Pancreas (tissue), 10 donors: ENCODE results near the gene TMEM209. TPM values are rescaled to one million over a fixed set of nuclear protein-coding genes. Genes with fewer than 3 reads are reported as not detected.
A peak's percentile ranks its signal among the peaks of the same experiment; 100 is the strongest.

ENCODE experiments used
- ATAC-seq, 4 donors: fragments of 200-7000 bp; cut with Tn5 transposase; one replicate each; pipeline versions ENCODE4 v1.8.0 to v1.9.1; 2020; ENCODE audit warnings: mild to moderate bottlenecking in 4 of 4, moderate library complexity in 4 of 4
- DNase-seq, 6 donors: peaks; one replicate each; pipeline ENCODE4 v3.0.0-alpha.2; 2020
- FAIRE-seq: peaks from 2 replicates; lab custom pipeline; 2012; peaks lifted over from hg19 to GRCh38; lab: Jason Lieb, UNC
- H3K27ac ChIP-seq, 4 donors: fragments of 200-600 bp; sonication (generic); 1 replicate in 3 of 4; 2 replicates in 1 of 4; pipeline versions ENCODE4 v1.5.0 to v1.8.0; 2020
- H3K27me3 ChIP-seq, 4 donors: fragments of 200-600 bp; one replicate each; pipeline ENCODE4 v1.8.0; 2021
- H3K36me3 ChIP-seq, 3 donors: fragments of 200-600 bp; sonication (generic) in 1 of 3; one replicate each; pipeline versions ENCODE4 v1.5.0 to v1.8.0; 2020 to 2021
- H3K4me1 ChIP-seq, 3 donors: fragments of 200-600 bp; one replicate each; pipeline ENCODE4 v1.8.0; 2021
- H3K4me3 ChIP-seq, 4 donors: fragments of 200-600 bp; sonication (generic) in 2 of 4; one replicate each; pipeline versions ENCODE4 v1.5.0 to v1.8.0; 2020 to 2021
- H3K9me3 ChIP-seq, 4 donors: fragments of 200-600 bp; one replicate each; pipeline ENCODE4 v1.8.0; 2021
- WGBS, 2 donors: extraction: QIAGEN DNeasy Blood & Tissue Kit; methylation state at CpG; one replicate each; pipeline ENCODE4 v1.1.7; 2013; 5-methylcytosine and 5-hydroxymethylcytosine counted together
- intact Hi-C, 3 donors: fragments of 100-400 bp; cut with DNase I; formaldehyde crosslinking; loops; one replicate each; pipeline versions ENCODE4 v1.11.1 to v1.14.2; 2022
- polyA plus RNA-seq, 2 donors: library from polyadenylated mRNA; stranded (reverse); fragments of 200-250 nt; gene quantifications; one replicate each; pipeline ENCODE4 v1.2.3, GENCODE V29; 2013
- total RNA-seq, 6 donors: library from RNA; stranded (reverse); fragmentation: NEBNext Ultra II Directional in 4 of 6; extraction: Animal tissue kit (Norgen Biotek cat#: 25700) in 4 of 6; gene quantifications; one replicate each; pipeline versions ENCODE4 v1.2.1 to v1.2.4, GENCODE V29; 2021 to 2023
- TF ChIP-seq, protein P1 (sequence below), 4 donors: fragments of 200-600 bp; sonication (generic) in 3 of 4; IDR thresholded peaks; one replicate each; pipeline versions ENCODE4 v1.5.0 to v1.8.0; 2021; ENCODE audit warnings: antibody characterized with exemption in 4 of 4
- donor health status: healthy with polysubstance abuse.
- donor health status: DM: no; HTN: no; CAD: no; lungs with moderate emphysema.
- donor health status: DM: no; HTN: no; CAD: no.
- donor health status: control.
- donor health status: control.
- donor health status: Bipolar disorder and iron deficiency.
- donor health status: DM: yes; HTN: yes; CAD: no.
- donor health status: DM: no; HTN: no; CAD: no.
- donor health status: DM: no; HTN: no; CAD: no.
- donor health status: DM: yes; HTN: yes; CAD: no.

The TMEM209 gene
- total and polyA plus RNA-seq, 8 donors, result 4.2 to 16.1 (median 10.6) TPM

GRCh38 chr7:130134106-130134636 is 71.0 kb downstream of the TMEM209 start:
- TF ChIP-seq, protein P1, sequence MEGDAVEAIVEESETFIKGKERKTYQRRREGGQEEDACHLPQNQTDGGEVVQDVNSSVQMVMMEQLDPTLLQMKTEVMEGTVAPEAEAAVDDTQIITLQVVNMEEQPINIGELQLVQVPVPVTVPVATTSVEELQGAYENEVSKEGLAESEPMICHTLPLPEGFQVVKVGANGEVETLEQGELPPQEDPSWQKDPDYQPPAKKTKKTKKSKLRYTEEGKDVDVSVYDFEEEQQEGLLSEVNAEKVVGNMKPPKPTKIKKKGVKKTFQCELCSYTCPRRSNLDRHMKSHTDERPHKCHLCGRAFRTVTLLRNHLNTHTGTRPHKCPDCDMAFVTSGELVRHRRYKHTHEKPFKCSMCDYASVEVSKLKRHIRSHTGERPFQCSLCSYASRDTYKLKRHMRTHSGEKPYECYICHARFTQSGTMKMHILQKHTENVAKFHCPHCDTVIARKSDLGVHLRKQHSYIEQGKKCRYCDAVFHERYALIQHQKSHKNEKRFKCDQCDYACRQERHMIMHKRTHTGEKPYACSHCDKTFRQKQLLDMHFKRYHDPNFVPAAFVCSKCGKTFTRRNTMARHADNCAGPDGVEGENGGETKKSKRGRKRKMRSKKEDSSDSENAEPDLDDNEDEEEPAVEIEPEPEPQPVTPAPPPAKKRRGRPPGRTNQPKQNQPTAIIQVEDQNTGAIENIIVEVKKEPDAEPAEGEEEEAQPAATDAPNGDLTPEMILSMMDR (IDR thresholded peaks at IDR 0.05), result no peak
- Histone ChIP-seq H3K9me3 (no peaks in the 10 kb centered on the region), H3K4me1 (no peaks in the 10 kb centered on the region), H3K27me3 (no peaks in the 10 kb centered on the region), H3K36me3 (peaks cover 0 to 43% (median 12%) of the 10 kb centered on the region in 3 donors), H3K27ac (no peak overlapping the region), H3K4me3 (no peak overlapping the region)
- ATAC-seq, result no peak
- FAIRE-seq, result no peak
- intact Hi-C loops, result no loop called here
- no peak for DNase-seq
- WGBS, 2 donors, result 96 to 97% methylated on average over 4 of the region's 4 CpGs

DNA sequence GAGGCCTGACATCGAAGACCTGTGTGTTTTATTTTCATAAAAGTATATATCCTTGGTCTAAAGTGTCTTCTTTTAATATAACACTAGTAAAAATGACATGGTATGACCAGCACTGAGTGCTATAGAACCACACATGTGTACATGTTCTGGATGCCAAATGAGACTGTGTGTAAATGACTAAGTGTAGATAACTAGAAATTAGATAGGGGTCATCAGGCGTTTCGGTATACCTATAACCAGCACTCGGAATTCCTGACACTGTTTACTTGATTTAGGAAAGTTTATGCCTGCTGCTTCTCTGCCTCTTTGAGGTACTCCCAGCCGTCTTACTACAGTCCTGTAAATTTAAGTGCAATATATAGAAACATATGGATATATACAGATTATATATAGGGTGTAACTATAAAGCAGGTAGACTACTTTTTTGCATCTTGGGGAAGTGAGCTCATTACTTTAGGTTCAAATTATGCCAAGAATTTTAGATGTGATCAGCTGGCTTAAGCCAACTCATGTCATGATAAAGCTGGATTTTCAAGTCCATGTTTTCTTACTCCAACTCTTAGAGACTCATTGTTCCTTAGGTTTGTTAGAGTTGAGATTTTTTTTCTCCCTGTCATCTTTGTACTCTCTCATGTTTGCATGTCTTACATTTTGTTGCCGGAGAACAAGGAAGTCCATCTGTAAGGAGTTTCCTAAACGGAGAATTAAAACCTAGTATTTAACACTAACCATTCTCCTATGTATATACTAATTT is 72.0 kb downstream of the TMEM209 start:
- Histone ChIP-seq H3K9me3 (no peaks in the 10 kb centered on the region), H3K36me3 (peaks cover 0 to 45% (median 12%) of the 10 kb centered on the region in 3 donors), H3K4me3 (no peak overlapping the region), H3K27ac (no peak overlapping the region), H3K27me3 (no peaks in the 10 kb centered on the region), H3K4me1 (no peaks in the 10 kb centered on the region)
- intact Hi-C loops, result no loop called here
- DNase-seq, result no peak
- FAIRE-seq, result no peak
- ATAC-seq, result no peak
- TF ChIP-seq, protein P1 (IDR thresholded peaks at IDR 0.05), result no peak
- WGBS, 2 donors, result 86 to 89% methylated on average over 7 of the region's 7 CpGs

DNA sequence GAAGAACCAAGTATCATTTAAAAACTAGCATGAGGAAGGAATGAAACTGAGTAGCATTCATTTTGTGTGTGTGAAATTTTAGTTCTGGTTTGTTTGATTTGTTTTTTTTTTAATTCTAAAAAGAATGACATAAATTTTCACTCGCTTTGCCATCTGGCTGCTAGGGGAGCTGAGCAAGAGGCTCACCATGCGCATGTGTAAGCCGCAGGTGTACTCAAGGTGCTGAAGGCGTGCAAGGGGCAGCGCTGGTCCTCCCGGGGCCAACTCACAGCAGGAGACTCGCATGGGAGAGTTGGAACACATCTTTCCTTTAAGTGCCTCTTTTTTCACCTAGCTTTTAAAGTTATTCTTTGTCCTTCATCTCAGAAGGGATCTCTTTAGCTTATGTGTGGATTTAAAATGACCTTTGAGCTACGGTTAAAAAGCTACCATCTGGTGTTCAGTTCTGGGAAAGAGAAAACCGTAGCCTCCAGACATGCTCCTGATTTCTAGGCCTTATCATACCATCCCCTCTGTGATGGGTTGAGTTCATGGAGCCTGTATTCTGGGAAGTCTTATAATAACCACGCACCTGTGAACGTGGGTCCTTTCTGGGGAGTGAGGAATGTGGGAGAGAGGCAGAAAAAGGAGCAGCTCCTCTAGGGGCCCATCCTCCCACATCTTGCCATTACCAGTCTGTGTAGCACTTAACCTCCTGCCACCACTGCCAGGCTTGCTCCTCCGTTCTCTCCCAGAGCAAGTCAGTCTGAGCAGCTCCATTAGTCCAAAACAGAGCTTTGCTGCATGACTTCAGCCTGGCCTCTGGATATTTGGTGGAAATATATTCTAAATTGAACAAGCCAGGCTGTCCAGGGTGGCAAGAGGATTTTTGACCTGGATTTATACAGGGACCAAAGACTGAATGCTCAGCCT is 73.0 kb downstream of the TMEM209 start:
- 92% methylated on average over 12 of the region's 12 CpGs for WGBS, 2 donors
- DNase-seq, result no peak
- FAIRE-seq, result no peak

DNA sequence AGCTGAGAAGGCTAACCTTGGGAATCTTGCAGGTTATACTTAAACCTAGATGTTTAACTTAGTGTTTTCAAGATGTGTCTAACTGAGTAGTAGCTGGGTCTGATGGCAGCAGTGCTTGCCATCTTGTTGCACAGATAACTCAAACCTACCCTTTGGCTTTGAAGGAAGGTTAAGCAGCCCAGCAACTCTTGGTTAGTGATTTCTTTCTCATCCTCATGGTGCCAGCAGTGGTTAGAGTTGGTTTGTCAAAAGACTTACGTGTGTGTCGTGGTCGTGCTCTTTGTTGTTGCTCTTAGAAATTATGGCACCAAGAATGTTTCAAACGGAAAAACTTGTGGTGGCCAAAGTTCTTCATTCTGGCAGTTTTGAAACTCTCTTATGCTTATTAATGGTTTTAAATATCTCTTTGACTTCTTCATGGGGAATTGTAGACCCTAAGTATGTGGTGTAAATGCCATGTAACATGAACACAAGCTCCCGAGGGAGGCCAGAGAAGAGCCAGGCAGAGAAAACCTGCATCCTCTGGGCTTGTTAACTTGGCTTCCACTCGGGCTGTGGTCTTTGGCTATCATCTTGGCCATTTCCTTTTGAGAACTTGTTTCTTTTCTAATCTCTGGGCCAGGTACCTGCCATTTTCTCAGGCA is 73.9 kb downstream of the TMEM209 start:
- intact Hi-C loops, result no loop called here
- no peak overlapping the region for H3K4me3 ChIP-seq

More for the DNA sequence above, 73.0 kb downstream of the TMEM209 start:
- TF ChIP-seq, protein P1 (IDR thresholded peaks at IDR 0.05), result no peak
- Histone ChIP-seq H3K4me1 (no peaks in the 10 kb centered on the region), H3K9me3 (no peaks in the 10 kb centered on the region), H3K4me3 (no peak overlapping the region), H3K27me3 (no peaks in the 10 kb centered on the region), H3K36me3 (peaks cover 0 to 45% (median 12%) of the 10 kb centered on the region in 3 donors), H3K27ac (no peak overlapping the region)
- intact Hi-C loops, result no loop called here
- ATAC-seq, result peak in 2 of 4 donors; percentile 30 to 53

More for the DNA sequence above, 73.9 kb downstream of the TMEM209 start:
- H3K4me1 ChIP-seq, result no peaks in the 10 kb centered on the region
- ATAC-seq (no peak), DNase-seq (no peak), FAIRE-seq (no peak)
- no peak overlapping the region for H3K27ac ChIP-seq
- 96% methylated on average over 6 of the region's 6 CpGs for WGBS, 2 donors
- no peaks in the 10 kb centered on the region for H3K9me3 ChIP-seq
- peaks cover 0 to 48% (median 12%) of the 10 kb centered on the region in 3 donors for H3K36me3 ChIP-seq
- H3K27me3 ChIP-seq, result no peaks in the 10 kb centered on the region
- TF ChIP-seq, protein P1 (IDR thresholded peaks at IDR 0.05), result no peak
